ENCODE results near the gene GRK6. TPM values are rescaled to one million over a fixed set of nuclear protein-coding genes. Genes with fewer than 3 reads are reported as not detected.

The GRK6 gene
- total RNA-seq, 3 donors from 2014 or later, result 38.4 to 48.1 (median 46.7) TPM

GRCh38 chr5:177474846-177475562, 48.5 kb downstream of the GRK6 start:
- no peaks in the 10 kb centered on the region for H3K36me3 ChIP-seq (ENCODE audit: low read depth)
- H3K9me3 ChIP-seq, result no peaks in the 10 kb centered on the region
- intact Hi-C loops (cut with DNase I, micrococcal nuclease), result no loop called here
- ATAC-seq, result no peak
- no peak overlapping the region for H3K4me3 ChIP-seq
- DNase-seq, result peak in 1 of 3 donors; percentile 20
- no peak for TF ChIP-seq CTCF (IDR thresholded peaks at IDR 0.05)
- peaks cover 10% of the 10 kb centered on the region for H3K4me1 ChIP-seq (ENCODE audit: low read depth)

DNA sequence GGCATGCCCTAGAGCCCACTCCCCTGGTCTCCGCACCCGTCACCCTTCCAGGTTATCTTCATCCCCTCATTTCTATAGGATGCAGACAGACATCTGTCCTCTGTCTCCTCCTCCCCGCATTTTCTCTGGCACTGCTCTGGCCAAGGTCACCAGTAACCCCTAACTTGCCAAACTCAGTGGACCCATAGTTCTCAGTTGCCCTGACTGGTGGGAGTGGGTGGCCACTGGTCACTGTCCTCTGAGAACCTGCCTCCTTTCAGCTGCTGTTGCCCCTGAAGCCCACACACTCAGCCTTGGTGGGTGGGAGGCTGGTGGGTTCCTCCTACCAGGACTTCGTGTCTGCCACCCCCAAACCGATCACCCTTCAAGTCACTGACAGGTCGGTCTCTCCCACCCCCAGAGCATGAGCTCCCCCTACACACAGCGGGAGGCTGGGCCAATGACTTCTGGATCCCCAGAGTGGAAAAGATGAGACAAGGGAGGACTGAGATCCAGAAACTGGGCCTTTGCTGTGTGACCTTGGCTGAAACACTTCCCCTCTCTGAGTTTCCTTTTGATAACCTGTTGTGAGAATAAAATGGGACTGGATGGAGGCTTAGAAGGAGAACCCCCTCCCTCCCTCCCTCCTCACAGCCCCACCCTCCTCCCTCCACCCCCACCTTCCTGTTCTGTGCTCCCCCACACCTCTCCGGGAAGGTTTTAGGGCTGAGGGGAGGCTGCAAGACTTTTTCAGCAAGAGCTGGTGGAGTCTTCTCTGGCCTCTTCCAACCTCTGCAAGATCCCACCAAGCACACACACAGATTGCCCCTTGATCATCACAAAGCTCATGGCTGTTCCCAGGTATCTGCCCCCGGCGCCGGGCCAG, 49.3 kb downstream of the GRK6 start:
- DNase-seq (no peak), ATAC-seq (no peak)
- H3K9me3 ChIP-seq, result no peaks in the 10 kb centered on the region
- no peak for TF ChIP-seq CTCF (IDR thresholded peaks at IDR 0.05)
- no peaks in the 10 kb centered on the region for H3K36me3 ChIP-seq (ENCODE audit: low read depth)
- no peak overlapping the region for H3K4me3 ChIP-seq
- H3K4me1 ChIP-seq (ENCODE audit: low read depth), result peaks cover 14% of the 10 kb centered on the region
- intact Hi-C loops (cut with DNase I, micrococcal nuclease), result no loop called here

DNA sequence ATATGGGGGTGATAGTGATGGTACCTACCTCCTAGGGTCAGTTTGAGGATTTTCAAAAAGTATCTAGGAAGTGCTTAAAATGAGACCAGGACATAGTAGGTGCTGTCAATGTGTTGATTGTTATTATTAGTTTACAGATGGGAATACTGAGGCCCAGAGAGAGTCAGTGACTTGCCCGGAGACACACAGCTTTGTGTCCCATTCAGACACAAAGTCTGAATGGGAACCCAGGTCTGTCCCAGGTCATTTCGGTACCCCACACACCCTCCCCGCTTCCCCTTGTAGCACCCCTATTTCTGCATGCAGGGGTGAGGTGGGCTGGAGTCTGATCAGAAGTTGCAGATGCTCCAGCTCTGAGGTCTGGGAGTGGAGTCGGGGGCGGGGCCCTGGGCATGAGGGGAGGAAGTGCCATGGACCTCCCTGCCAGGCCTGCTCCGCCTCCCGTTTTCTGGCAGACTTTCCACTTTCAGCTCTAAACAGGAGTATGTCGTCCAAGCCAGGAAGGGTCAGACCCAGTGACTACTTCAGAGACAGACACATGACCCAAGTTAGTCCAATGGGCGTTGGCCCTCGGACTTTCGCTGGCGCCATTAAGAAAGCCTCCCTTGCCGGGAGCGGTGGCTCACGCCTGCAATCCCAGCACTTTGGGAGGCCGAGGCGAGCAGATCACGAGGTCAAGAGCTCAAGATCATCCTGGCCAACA, 50.2 kb downstream of the GRK6 start:
- TF ChIP-seq CTCF (IDR thresholded peaks at IDR 0.05), result no peak
- intact Hi-C loops (cut with DNase I, micrococcal nuclease), result no loop called here
- no peaks in the 10 kb centered on the region for H3K36me3 ChIP-seq (ENCODE audit: low read depth)
- H3K4me3 ChIP-seq, result no peak overlapping the region
- ATAC-seq (no peak), DNase-seq (peak in 2 of 3 donors; percentile 44 to 54)
- peaks cover 12% of the 10 kb centered on the region for H3K4me1 ChIP-seq (ENCODE audit: low read depth)
- no peaks in the 10 kb centered on the region for H3K9me3 ChIP-seq

DNA sequence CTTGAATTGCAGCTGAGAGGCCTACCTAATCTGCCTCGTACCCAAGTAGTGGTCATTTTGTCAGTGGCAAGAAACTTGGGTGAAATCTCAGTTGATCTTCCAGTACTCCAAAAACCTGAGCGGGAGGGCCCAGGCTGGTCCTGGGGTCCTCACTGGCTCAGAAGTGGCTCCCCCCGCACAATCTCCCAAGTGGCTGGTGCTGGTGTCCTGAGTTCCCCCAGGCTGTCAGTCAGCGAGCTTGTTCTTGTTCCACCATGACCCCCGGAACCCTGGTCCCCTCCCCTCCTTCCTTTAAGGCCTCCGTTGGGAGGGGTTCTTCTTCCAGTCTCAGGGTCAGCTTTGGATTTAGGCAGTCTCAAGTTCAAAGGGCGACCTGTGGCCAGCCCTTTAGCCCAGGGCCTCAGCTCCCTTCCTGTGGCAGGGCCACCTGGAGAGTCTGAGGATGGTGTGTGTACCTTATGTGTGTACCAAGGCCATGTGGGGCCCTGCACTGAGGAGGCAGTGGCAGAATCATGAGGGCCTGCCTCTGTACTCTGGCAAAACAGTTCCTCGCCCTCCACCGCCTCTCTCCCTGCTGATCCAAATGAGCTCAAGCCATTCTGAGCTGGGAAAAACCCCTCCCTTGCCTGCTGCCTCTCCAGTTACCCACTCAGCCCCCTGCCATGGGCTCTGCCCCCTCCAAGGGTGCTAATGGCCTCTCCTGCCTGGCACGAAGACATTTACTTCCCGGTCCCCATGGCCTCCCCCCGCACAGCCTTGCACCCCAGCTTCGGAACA, 51.4 kb downstream of the GRK6 start:
- no peak for DNase-seq
- H3K4me1 ChIP-seq (ENCODE audit: low read depth), result peaks cover 3% of the 10 kb centered on the region
- ATAC-seq, result no peak
- H3K4me3 ChIP-seq, result no peak overlapping the region
- H3K36me3 ChIP-seq (ENCODE audit: low read depth), result no peaks in the 10 kb centered on the region
- intact Hi-C loops (cut with DNase I, micrococcal nuclease), result no loop called here
- no peaks in the 10 kb centered on the region for H3K9me3 ChIP-seq
- no peak for TF ChIP-seq CTCF (IDR thresholded peaks at IDR 0.05)

All from mucosa of descending colon (tissue), 3 donors.